ENCODE data around the gene ITIH2.
A peak's percentile ranks its signal among the peaks of the same experiment; 100 is the strongest.
"Not testable (repeated sequence)": the region's sequence is repeated elsewhere in the genome, so short reads cannot be mapped to it uniquely, and the experiment has no call there.

The ITIH2 gene

GRCh38 chr10:7748637-7749036 lies 45.5 kb downstream of the ITIH2 start:
- not testable (repeated sequence) for H3K79me1 ChIP-seq (ENCODE audit: low read length); H3K4me3 ChIP-seq (ENCODE audit: low read depth, low read length); H3K9ac ChIP-seq (ENCODE audit: low read length); H2BK5ac ChIP-seq (ENCODE audit: low read depth, low read length, poor library complexity); H3K36me3 ChIP-seq (ENCODE audit: control insufficient read depth in 1 of 2, insufficient read depth in 2 of 2, low read length in 2 of 2); H3K27ac ChIP-seq (ENCODE audit: low read depth, low read length); H3K23ac ChIP-seq (ENCODE audit: low read length); H3K4me1 ChIP-seq (ENCODE audit: control insufficient read depth in 1 of 2, insufficient read depth in 2 of 2, low read length in 2 of 2); H3K4me2 ChIP-seq (ENCODE audit: low read length); H2AFZ ChIP-seq (ENCODE audit: insufficient read depth, low read length, poor library complexity); H3K27me3 ChIP-seq (ENCODE audit: insufficient read depth, low read length); H2BK12ac ChIP-seq (ENCODE audit: low read length); H4K12ac ChIP-seq (ENCODE audit: low read depth, low read length); H3K18ac ChIP-seq (ENCODE audit: low read length); H2AK5ac ChIP-seq (ENCODE audit: low read length); H4K91ac ChIP-seq (ENCODE audit: low read depth, low read length); H4K8ac ChIP-seq (ENCODE audit: low read depth, low read length); H3K14ac ChIP-seq (ENCODE audit: low read length); H3K79me2 ChIP-seq (ENCODE audit: control insufficient read depth, insufficient read depth, low read length, poor library complexity); H3K4ac ChIP-seq (ENCODE audit: low read depth, low read length); H3K9me3 ChIP-seq (ENCODE audit: insufficient read depth, low read depth, low read length); H2BK120ac ChIP-seq (ENCODE audit: insufficient read depth, low read length, poor library complexity)
- peak; percentile 14 to 41 for DNase-seq
- no CpG with 5 or more reads among the region's 7 CpGs for WGBS (ENCODE audit: extremely low coverage, insufficient coverage, insufficient read length)

- Histone ChIP-seq H3K27me3 (ENCODE audit: insufficient read depth, low read length) (no peaks in the 10 kb centered on the region), H3K4ac (ENCODE audit: low read depth, low read length) (no peak overlapping the region), H3K36me3 (ENCODE audit: control insufficient read depth in 1 of 2, insufficient read depth in 2 of 2, low read length in 2 of 2) (peaks cover 11 to 18% of the 10 kb centered on the region in 2 experiments), H3K14ac (ENCODE audit: low read length) (no peak overlapping the region), H2AK5ac (ENCODE audit: low read length) (no peak overlapping the region), H4K91ac (ENCODE audit: low read depth, low read length) (no peak overlapping the region), H3K18ac (ENCODE audit: low read length) (no peak overlapping the region), H2BK12ac (ENCODE audit: low read length) (no peak overlapping the region), H3K9ac (ENCODE audit: low read length) (no peak overlapping the region), H3K27ac (ENCODE audit: low read depth, low read length) (no peak overlapping the region), H3K23ac (ENCODE audit: low read length) (no peak overlapping the region), H3K79me1 (ENCODE audit: low read length) (no peaks in the 10 kb centered on the region), H4K8ac (ENCODE audit: low read depth, low read length) (no peak overlapping the region), H2BK120ac (ENCODE audit: insufficient read depth, low read length, poor library complexity) (no peak overlapping the region), H3K79me2 (ENCODE audit: control insufficient read depth, insufficient read depth, low read length, poor library complexity) (no peaks in the 10 kb centered on the region), H2BK5ac (ENCODE audit: low read depth, low read length, poor library complexity) (no peak overlapping the region), H3K4me1 (ENCODE audit: control insufficient read depth in 1 of 2, insufficient read depth in 2 of 2, low read length in 2 of 2) (no peaks in the 10 kb centered on the region), H3K4me2 (ENCODE audit: low read length) (no peak overlapping the region), H3K9me3 (ENCODE audit: insufficient read depth, low read depth, low read length) (no peaks in the 10 kb centered on the region), H2AFZ (ENCODE audit: insufficient read depth, low read length, poor library complexity) (no peak overlapping the region), H3K4me3 (ENCODE audit: low read depth, low read length) (no peak overlapping the region), H4K12ac (ENCODE audit: low read depth, low read length) (no peak overlapping the region)
- no CpG with 5 or more reads among the region's 5 CpGs for WGBS (ENCODE audit: extremely low coverage, insufficient coverage, insufficient read length)
- DNase-seq = no peak
These were observed 47.1 kb downstream of the ITIH2 start for GRCh38 chr10:7750222-7750621.

- Histone ChIP-seq H2AK5ac (ENCODE audit: low read length) (no peak overlapping the region), H3K36me3 (ENCODE audit: control insufficient read depth in 1 of 2, insufficient read depth in 2 of 2, low read length in 2 of 2) (peaks cover 13 to 21% of the 10 kb centered on the region in 2 experiments), H4K91ac (ENCODE audit: low read depth, low read length) (no peak overlapping the region), H3K23ac (ENCODE audit: low read length) (no peak overlapping the region), H2AFZ (ENCODE audit: insufficient read depth, low read length, poor library complexity) (no peak overlapping the region), H3K4ac (ENCODE audit: low read depth, low read length) (no peak overlapping the region), H3K18ac (ENCODE audit: low read length) (no peak overlapping the region), H2BK120ac (ENCODE audit: insufficient read depth, low read length, poor library complexity) (no peak overlapping the region), H4K12ac (ENCODE audit: low read depth, low read length) (no peak overlapping the region), H3K4me1 (ENCODE audit: control insufficient read depth in 1 of 2, insufficient read depth in 2 of 2, low read length in 2 of 2) (no peaks in the 10 kb centered on the region), H3K4me2 (ENCODE audit: low read length) (no peak overlapping the region), H2BK12ac (ENCODE audit: low read length) (no peak overlapping the region), H3K14ac (ENCODE audit: low read length) (no peak overlapping the region), H3K9ac (ENCODE audit: low read length) (no peak overlapping the region), H3K27ac (ENCODE audit: low read depth, low read length) (no peak overlapping the region), H3K9me3 (ENCODE audit: insufficient read depth, low read depth, low read length) (no peaks in the 10 kb centered on the region), H3K79me1 (ENCODE audit: low read length) (no peaks in the 10 kb centered on the region), H2BK5ac (ENCODE audit: low read depth, low read length, poor library complexity) (no peak overlapping the region), H3K27me3 (ENCODE audit: insufficient read depth, low read length) (no peaks in the 10 kb centered on the region), H4K8ac (ENCODE audit: low read depth, low read length) (no peak overlapping the region), H3K4me3 (ENCODE audit: low read depth, low read length) (no peak overlapping the region), H3K79me2 (ENCODE audit: control insufficient read depth, insufficient read depth, low read length, poor library complexity) (no peaks in the 10 kb centered on the region)
- no CpG with 5 or more reads among the region's 6 CpGs for WGBS (ENCODE audit: extremely low coverage, insufficient coverage, insufficient read length)
- DNase-seq = no peak
These were observed 49.1 kb downstream of the ITIH2 start for GRCh38 chr10:7752251-7752650.

DNA sequence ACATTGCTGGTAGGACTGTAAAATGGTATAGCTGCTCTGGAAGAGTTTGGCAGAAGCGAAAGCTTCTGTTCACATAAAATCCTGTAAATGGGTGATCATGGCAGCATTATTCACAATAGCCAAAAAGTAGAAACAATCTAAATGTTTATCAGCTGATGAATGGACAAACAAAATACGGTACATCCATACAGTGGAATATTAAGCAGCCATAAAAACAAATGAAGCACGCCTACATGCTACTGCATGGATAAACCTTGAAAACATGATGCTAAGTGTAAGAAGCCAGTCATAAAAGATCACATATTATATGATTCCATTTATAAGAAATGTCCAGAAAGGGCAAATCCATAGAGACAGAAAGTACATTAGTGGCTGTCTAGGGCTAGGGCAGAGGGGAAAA lies 52.0 kb downstream of the ITIH2 start:
- Histone ChIP-seq H3K14ac (ENCODE audit: low read length) (no peak overlapping the region), H2BK5ac (ENCODE audit: low read depth, low read length, poor library complexity) (no peak overlapping the region), H3K4me3 (ENCODE audit: low read depth, low read length) (no peak overlapping the region), H3K79me2 (ENCODE audit: control insufficient read depth, insufficient read depth, low read length, poor library complexity) (no peaks in the 10 kb centered on the region), H4K12ac (ENCODE audit: low read depth, low read length) (no peak overlapping the region), H3K4ac (ENCODE audit: low read depth, low read length) (no peak overlapping the region), H2BK120ac (ENCODE audit: insufficient read depth, low read length, poor library complexity) (no peak overlapping the region), H2AFZ (ENCODE audit: insufficient read depth, low read length, poor library complexity) (no peak overlapping the region), H2AK5ac (ENCODE audit: low read length) (no peak overlapping the region), H3K9ac (ENCODE audit: low read length) (no peak overlapping the region), H3K18ac (ENCODE audit: low read length) (no peak overlapping the region), H3K36me3 (ENCODE audit: control insufficient read depth in 1 of 2, insufficient read depth in 2 of 2, low read length in 2 of 2) (peaks cover 14 to 26% of the 10 kb centered on the region in 2 experiments), H3K27me3 (ENCODE audit: insufficient read depth, low read length) (no peaks in the 10 kb centered on the region), H3K4me1 (ENCODE audit: control insufficient read depth in 1 of 2, insufficient read depth in 2 of 2, low read length in 2 of 2) (no peaks in the 10 kb centered on the region), H3K9me3 (ENCODE audit: insufficient read depth, low read depth, low read length) (no peaks in the 10 kb centered on the region), H3K79me1 (ENCODE audit: low read length) (no peaks in the 10 kb centered on the region), H4K8ac (ENCODE audit: low read depth, low read length) (no peak overlapping the region), H3K23ac (ENCODE audit: low read length) (no peak overlapping the region), H2BK12ac (ENCODE audit: low read length) (no peak overlapping the region), H3K27ac (ENCODE audit: low read depth, low read length) (no peak overlapping the region), H3K4me2 (ENCODE audit: low read length) (no peak overlapping the region), H4K91ac (ENCODE audit: low read depth, low read length) (no peak overlapping the region)
- DNase-seq = no peak
- no CpG with 5 or more reads among the region's 3 CpGs for WGBS (ENCODE audit: extremely low coverage, insufficient coverage, insufficient read length)
